MCF 10A (cell line): ENCODE results near the gene COASY. TPM values are rescaled to one million over a fixed set of nuclear protein-coding genes. Genes with fewer than 3 reads are reported as not detected.
A peak's percentile ranks its signal among the peaks of the same experiment; 100 is the strongest.

Source experiments
- BruUV-seq: library from RNA; stranded (reverse); fragments of 400-500 nt; replicated peaks from 2 replicates; lab custom pipeline; 2021; lab: Mats Ljungman, UMichigan
- CTCF ChIA-PET: fragments of 300-600 bp; sonication (Branson Sonifier 250); formaldehyde crosslinking; extraction: SDS; loops from one replicate; lab custom pipeline; 2021; ENCODE audit warnings: antibody characterized with exemption, inconsistent platforms; lab: Yijun Ruan, JAX
- POLR2A ChIA-PET: fragments of 300-600, 350-650 bp; sonication (Branson Sonifier 250); formaldehyde crosslinking; extraction: SDS; loops from one replicate; lab custom pipeline; 2020; ENCODE audit warnings: antibody characterized with exemption, inconsistent platforms; lab: Yijun Ruan, JAX
- DNase-seq: peaks from one replicate; pipeline ENCODE4 v3.0.0-alpha.2; 2018; ENCODE audit not compliant: unreplicated experiment
- H3K27ac Mint-ChIP-seq: one replicate; pipeline ENCODE4 v1.8.0; 2022; ENCODE audit warnings: mild to moderate bottlenecking, low read depth, mixed read lengths; ENCODE audit not compliant: unreplicated experiment
- H3K27me3 Mint-ChIP-seq: one replicate; pipeline ENCODE4 v1.8.0; 2022; ENCODE audit warnings: mixed read lengths; ENCODE audit not compliant: insufficient read depth, unreplicated experiment
- H3K36me3 Mint-ChIP-seq: one replicate; pipeline ENCODE4 v1.8.0; 2022; ENCODE audit warnings: mild to moderate bottlenecking, moderate library complexity, mixed read lengths; ENCODE audit not compliant: insufficient read depth, unreplicated experiment
- H3K4me1 Mint-ChIP-seq: one replicate; pipeline ENCODE4 v1.8.0; 2022; ENCODE audit warnings: mixed read lengths; ENCODE audit not compliant: insufficient read depth, unreplicated experiment
- H3K4me3 Mint-ChIP-seq: one replicate; pipeline ENCODE4 v1.8.0; 2022; ENCODE audit warnings: mild to moderate bottlenecking, moderate library complexity, mixed read lengths; ENCODE audit not compliant: unreplicated experiment
- H3K9me3 Mint-ChIP-seq: one replicate; pipeline ENCODE4 v1.8.0; 2022; ENCODE audit warnings: mixed read lengths; ENCODE audit not compliant: unreplicated experiment
- CTCF ChIP-seq: fragments of 200-600 bp; IDR thresholded peaks from one replicate; pipeline ENCODE4 v1.8.0; 2022; ENCODE audit warnings: antibody characterized with exemption, mild to moderate bottlenecking; ENCODE audit not compliant: unreplicated experiment
- intact Hi-C: fragments of 100-400 bp; cut with micrococcal nuclease; formaldehyde crosslinking; loops from 2 replicates; pipeline ENCODE4 v1.14.1; 2022
- total RNA-seq: library from RNA; stranded (reverse); gene quantifications from 2 replicates; pipeline ENCODE4 v1.2.3, GENCODE V29; 2022

The COASY gene
- total RNA-seq, 1 experiment from 2014 or later: 82.6 TPM

- Mint-ChIP-seq H3K27me3 (no peaks in the 10 kb centered on the region), H3K36me3 (peaks cover 18% of the 10 kb centered on the region), H3K9me3 (no peaks in the 10 kb centered on the region), H3K4me3 (peak overlapping the region; percentile 63), H3K27ac (peak overlapping the region; percentile 98), H3K4me1 (peaks cover 46% of the 10 kb centered on the region)
- ChIA-PET POLR2A (interaction anchor here (0.8 to 4.1 kb wide), 19 partner anchors 8 to 502 kb away, joined by 3 to 48 read pairs (median 6); partner anchors contain the start of genes ATP6V0A1, BECN1, CAVIN1 and DNAJC7), CTCF (interaction anchor here (0.6 to 3.1 kb wide), 23 partner anchors 9 to 468 kb away, joined by 3 to 24 read pairs (median 4); partner anchors contain the start of gene PSMC3IP)
- TF ChIP-seq CTCF: no peak
- intact Hi-C loops: loop anchor here (1.0 kb wide), 1 partner anchor 112 kb away; no protein-coding TSS in a partner anchor
- DNase-seq: no peak
- no TSS peak for BruUV-seq
Measured at GRCh38 chr17:42518755-42519545, 43.0 kb upstream of the COASY start.

- peak overlapping the region; percentile 98 for H3K27ac Mint-ChIP-seq
- H3K4me3 Mint-ChIP-seq: peak overlapping the region; percentile 47
- ChIA-PET CTCF (interaction anchor here (0.6 to 3.1 kb wide), 19 partner anchors 8 to 469 kb away, joined by 3 to 24 read pairs (median 5); partner anchors contain the start of genes BECN1 and PSMC3IP), POLR2A (interaction anchor here (0.5 to 4.1 kb wide), 21 partner anchors 7 to 938 kb away, joined by 3 to 48 read pairs (median 4); partner anchors contain the start of genes CAVIN1, DNAJC7, NAGLU and STAT3)
- intact Hi-C loops: no loop called here
- DNase-seq: peak; percentile 95
- no TSS peak for BruUV-seq
- no peak for TF ChIP-seq CTCF
- H3K4me1 Mint-ChIP-seq: peaks cover 46% of the 10 kb centered on the region
- H3K9me3 Mint-ChIP-seq: no peaks in the 10 kb centered on the region
- peaks cover 18% of the 10 kb centered on the region for H3K36me3 Mint-ChIP-seq
- H3K27me3 Mint-ChIP-seq: no peaks in the 10 kb centered on the region
Measured at GRCh38 chr17:42519546-42520491, 42.1 kb upstream of the COASY start.

- peaks cover 51% of the 10 kb centered on the region for H3K4me1 Mint-ChIP-seq
- no peaks in the 10 kb centered on the region for H3K27me3 Mint-ChIP-seq
- H3K4me3 Mint-ChIP-seq: peak overlapping the region; percentile 47
- ChIA-PET POLR2A (interaction anchor here (0.6 to 4.1 kb wide), 18 partner anchors 10 to 1793 kb away, joined by 3 to 48 read pairs (median 6); partner anchors contain the start of genes CAVIN1, DNAJC7, NAGLU and STAT3), CTCF (interaction anchor here (0.5 to 2.6 kb wide), 11 partner anchors 13 to 304 kb away, joined by 3 to 10 read pairs (median 4); partner anchors contain the start of genes BECN1 and PSMC3IP)
- BruUV-seq: no TSS peak
- H3K9me3 Mint-ChIP-seq: no peaks in the 10 kb centered on the region
- DNase-seq: no peak
- TF ChIP-seq CTCF: peak; percentile 47
- H3K27ac Mint-ChIP-seq: peak overlapping the region; percentile 98
- intact Hi-C loops: no loop called here
- H3K36me3 Mint-ChIP-seq: peaks cover 18% of the 10 kb centered on the region
Measured at GRCh38 chr17:42520540-42520951, 41.4 kb upstream of the COASY start.
